ENCODE measurements around the gene CEP44.

- TF ChIP-seq POLR2A (IDR thresholded peaks at IDR 0.05): no peak
- no peak for TF ChIP-seq CTCF (IDR thresholded peaks at IDR 0.05)
These were observed 75.1 kb downstream of the CEP44 start for GRCh38 chr4:174358829-174359228.

Measured in Peyer's patch (tissue), 4 donors.